K562 (cell line): ENCODE results near the gene ZNF195.
"Not testable (repeated sequence)": the region's sequence is repeated elsewhere in the genome, so short reads cannot be mapped to it uniquely, and the experiment has no call there.

Experiments used
- CTCF ChIP-seq, 3 experiments: IDR thresholded peaks in 2 of 3; conservative IDR thresholded peaks in 1 of 3; 2 replicates each; pipeline ENCODE4 v1.5.1; 2011 to 2012; ENCODE audit warnings: low read length in 3 of 3, mild to moderate bottlenecking in 3 of 3, control low read depth in 2 of 3, improper control_type of control experiment in 1 of 3, inconsistent platforms in 1 of 3, low read depth in 1 of 3, mixed read lengths in 1 of 3, moderate library complexity in 1 of 3; ENCODE audit not compliant: insufficient read depth in 2 of 3
- ETV6 ChIP-seq, 3 experiments: fragments of 150-350 bp in 1 of 3; sonication (generic) in 1 of 3; formaldehyde crosslinking in 1 of 3; IDR thresholded peaks; 2 replicates each; pipeline versions ENCODE4 v1.6.1 to v1.8.0; 2014 to 2022; ENCODE audit warnings: borderline replicate concordance in 2 of 3, low read depth in 2 of 3, antibody characterized with exemption in 1 of 3, low read length in 1 of 3, mild to moderate bottlenecking in 1 of 3, missing genetic modification reagents in 1 of 3
- TRIM24 ChIP-seq, 2 experiments: fragments of 450-650 bp; IDR thresholded peaks; 2 replicates each; pipeline ENCODE4 v1.6.1; 2016

GRCh38 chr11:3328503-3328902 lies 50.4 kb downstream of the ZNF195 start:
- not testable (repeated sequence) for TF ChIP-seq ETV6 (IDR thresholded peaks at IDR 0.05; ENCODE audit: borderline replicate concordance in 1 of 2, low read depth in 2 of 2, low read length in 1 of 2); ETV6 (CRISPR knock-in tag; IDR thresholded peaks at IDR 0.05; ENCODE audit: borderline replicate concordance); CTCF (IDR thresholded peaks at IDR 0.05 in 2 of 3, conservative IDR thresholded peaks at IDR 0.05 in 1 of 3; ENCODE audit: insufficient read depth in 2 of 3, low read depth in 1 of 3, low read length in 3 of 3); TRIM24 (IDR thresholded peaks at IDR 0.05)
